Lung (tissue), 16 donors: ENCODE measurements around the gene ARRDC3. TPM values are rescaled to one million over a fixed set of nuclear protein-coding genes. Genes with fewer than 3 reads are reported as not detected.

Experiments
- ATAC-seq: fragments of 200-7000 bp; cut with Tn5 transposase; one replicate; pipeline ENCODE4 v1.9.1; 2020; ENCODE audit warnings: moderate number of reproducible peaks; ENCODE audit not compliant: insufficient read depth, low FRiP score
- DNase-seq, 3 donors: peaks; one replicate each; pipeline ENCODE4 v3.0.0-alpha.2; 2013 to 2017
- H3K27ac ChIP-seq, 2 donors: one replicate each; pipeline ENCODE4 v1.5.1; 2013; ENCODE audit warnings: mild to moderate bottlenecking in 2 of 2, moderate library complexity in 2 of 2, control low read depth in 1 of 2, inconsistent platforms in 1 of 2, low read depth in 1 of 2, low read length in 1 of 2
- H3K27me3 ChIP-seq, 3 donors: one replicate each; pipeline ENCODE4 v1.5.1; 2013; ENCODE audit warnings: low read length in 2 of 3; ENCODE audit not compliant: control insufficient read depth in 3 of 3, insufficient read depth in 3 of 3
- H3K36me3 ChIP-seq, 4 donors: one replicate each; pipeline ENCODE4 v1.5.1; 2013; ENCODE audit warnings: low read length in 4 of 4, mild to moderate bottlenecking in 1 of 4, moderate library complexity in 1 of 4; ENCODE audit not compliant: control insufficient read depth in 4 of 4, insufficient read depth in 4 of 4
- H3K4me1 ChIP-seq, 5 donors: one replicate each; pipeline ENCODE4 v1.5.1; 2013; ENCODE audit warnings: low read length in 5 of 5, mild to moderate bottlenecking in 2 of 5, moderate library complexity in 1 of 5; ENCODE audit not compliant: control insufficient read depth in 5 of 5, insufficient read depth in 5 of 5
- H3K4me3 ChIP-seq: one replicate; pipeline ENCODE4 v1.5.1; 2013; ENCODE audit warnings: mild to moderate bottlenecking, control low read depth, moderate library complexity
- H3K9ac ChIP-seq, 2 donors: one replicate each; pipeline ENCODE4 v1.5.1; 2013; ENCODE audit warnings: low read length in 2 of 2, control low read depth in 1 of 2; ENCODE audit not compliant: insufficient read depth in 1 of 2
- H3K9me3 ChIP-seq, 4 donors: one replicate each; pipeline ENCODE4 v1.5.1; 2013; ENCODE audit warnings: low read length in 3 of 4, mild to moderate bottlenecking in 1 of 4, moderate library complexity in 1 of 4; ENCODE audit not compliant: control insufficient read depth in 4 of 4, insufficient read depth in 3 of 4
- CTCF ChIP-seq: IDR thresholded peaks from 2 replicates; pipeline ENCODE4 v1.5.1; 2012; ENCODE audit warnings: mild to moderate bottlenecking; ENCODE audit errors: control extremely low read depth, extremely low read depth
- WGBS, 2 donors: extraction: QIAGEN DNeasy Blood & Tissue Kit; methylation state at CpG; one replicate each; pipeline ENCODE4 v1.1.7; 2013; 5-methylcytosine and 5-hydroxymethylcytosine counted together
- long read RNA-seq, 5 donors: transcript quantifications; one replicate each; lab custom pipeline, GENCODE V29; 2026
- polyA plus RNA-seq, 2 donors: library from polyadenylated mRNA; stranded (reverse); fragments of 200-250 nt; gene quantifications; one replicate each; pipeline ENCODE4 v1.2.1, GENCODE V29; 2013
- total RNA-seq, 2 donors: library from RNA; depleted of rRNA in 1 of 2; stranded (reverse); fragments of >200 nt in 1 of 2; gene quantifications; one replicate each; pipeline ENCODE4 v1.2.1, GENCODE V29; 2014 to 2021
- donor health status: control.
- donor health status: control.
- donor health status: Bipolar disorder and iron deficiency.
- donor health status: healthy.
- donor health status: DM: yes; HTN: yes; CAD: no.

ARRDC3 gene
- 100 to 1,000 TPM in 1 of 2 donors, 10 to 100 TPM in 1; 98.5 to 455 TPM for total RNA-seq
- polyA plus RNA-seq = 10 to 100 TPM; 26.0 to 56.1 TPM
- long read RNA-seq, donor 1, full-length matches to known transcripts = 40 of 61 reads
- long read RNA-seq, donor 1, partial matches to known transcripts = 21 of 61 reads
- long read RNA-seq, donor 1, other reads (novel, unspliced or antisense) = 0 of 61 reads
- long read RNA-seq, donor 2, full-length matches to known transcripts = 24 of 37 reads
- long read RNA-seq, donor 2, partial matches to known transcripts = 13 of 37 reads
- long read RNA-seq, donor 2, other reads (novel, unspliced or antisense) = 0 of 37 reads
- long read RNA-seq, donor 3, full-length matches to known transcripts = 36 of 60 reads
- long read RNA-seq, donor 3, partial matches to known transcripts = 24 of 60 reads
- long read RNA-seq, donor 3, other reads (novel, unspliced or antisense) = 0 of 60 reads
- long read RNA-seq, donor 4, full-length matches to known transcripts = 12 of 17 reads
- long read RNA-seq, donor 4, partial matches to known transcripts = 5 of 17 reads
- long read RNA-seq, donor 4, other reads (novel, unspliced or antisense) = 0 of 17 reads
- long read RNA-seq, donor 5, full-length matches to known transcripts = 48 of 63 reads
- long read RNA-seq, donor 5, partial matches to known transcripts = 15 of 63 reads
- long read RNA-seq, donor 5, other reads (novel, unspliced or antisense) = 0 of 63 reads

DNA sequence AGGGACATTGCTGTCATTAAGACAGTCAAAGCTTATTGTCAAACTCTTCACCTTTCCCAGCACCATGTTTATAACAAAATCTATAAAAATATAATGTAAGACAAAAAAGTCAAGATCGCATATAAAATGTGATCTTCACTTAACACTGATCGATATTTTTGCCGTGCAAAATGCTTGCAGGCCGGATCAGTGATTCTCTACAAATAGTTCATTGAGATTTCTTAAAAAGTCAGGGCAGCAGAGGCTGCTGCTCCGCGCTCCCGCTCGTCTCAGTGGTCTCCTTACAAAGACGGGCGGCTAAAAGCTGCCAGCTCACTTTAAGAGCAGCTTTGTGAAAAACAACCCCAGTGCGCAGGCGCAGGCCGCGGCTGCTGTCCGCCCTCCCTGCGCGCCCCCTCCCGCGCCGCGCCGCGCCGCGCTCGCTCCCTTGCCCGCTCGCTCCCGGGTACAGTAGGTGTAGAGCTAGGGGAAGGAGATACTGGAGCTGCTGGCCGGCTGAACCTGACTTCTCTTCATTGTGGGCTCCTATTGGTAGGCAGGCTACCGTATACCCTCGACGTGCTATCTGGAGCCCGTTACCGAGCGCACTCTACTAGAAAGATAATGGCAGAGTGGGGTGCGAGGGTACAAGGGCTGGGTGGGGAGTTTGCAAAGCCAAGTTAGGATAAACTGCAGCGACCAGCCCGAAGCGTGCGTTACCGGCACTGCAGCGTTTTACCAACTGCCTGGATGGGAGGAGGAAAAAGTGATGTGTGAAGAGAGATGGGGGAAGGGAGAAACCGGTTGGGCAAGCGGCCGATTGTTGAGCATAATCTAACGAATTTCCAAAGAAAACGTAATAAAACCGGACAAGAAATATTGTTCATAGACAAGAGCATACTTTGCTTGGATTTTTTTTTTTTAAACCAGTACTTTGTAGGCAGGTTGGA, at the start of gene ARRDC3:
Gene ARRDC3 (minus strand): TSS at position 291 of the 929 bp plus-strand sequence. CDS start 225 bp downstream, at position 66.
- WGBS, 2 donors = 0% methylated on average over 49 of the region's 49 CpGs
- no peak for TF ChIP-seq CTCF
- DNase-seq = peak; percentile 97 to 99 (median 98)
- peak within 1 kb of the TSS; percentile 78 for H3K4me3 ChIP-seq
- peak within 1 kb of the TSS; percentile 100 for H3K9ac ChIP-seq
- H3K9me3 ChIP-seq = no peaks in the 10 kb centered on the region
- peaks cover 0 to 14% (median under 1%) of the 10 kb centered on the region in 4 donors for H3K36me3 ChIP-seq
- H3K27me3 ChIP-seq = no peaks in the 10 kb centered on the region
- H3K4me1 ChIP-seq = peaks cover 0 to 12% (median 2%) of the 10 kb centered on the region in 5 donors
- H3K27ac ChIP-seq = peak within 1 kb of the TSS; percentile 85 to 95
- peak; percentile 61 for ATAC-seq

DNA sequence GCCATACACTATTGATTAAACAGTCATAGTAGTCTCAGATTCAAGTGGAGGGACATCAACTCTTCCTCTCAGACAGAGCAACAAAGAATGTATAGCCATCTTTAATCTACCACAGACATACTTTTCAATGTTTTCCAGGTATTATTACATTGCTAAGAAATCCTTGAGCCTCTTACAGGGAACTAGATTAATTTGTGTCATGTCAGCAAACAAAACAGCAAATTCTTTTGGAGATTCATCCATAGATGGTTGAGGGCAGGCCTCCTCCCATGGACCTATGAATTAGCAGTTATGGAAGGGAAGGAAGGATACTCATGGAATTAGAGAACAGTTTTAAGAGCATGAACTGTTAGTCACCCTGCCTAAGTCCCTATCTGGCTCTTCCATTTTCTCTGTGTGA, 47.8 kb upstream of the ARRDC3 start:
- Histone ChIP-seq H3K27ac (no peak overlapping the region), H3K9me3 (peaks cover 0 to 5% (median 2%) of the 10 kb centered on the region in 4 donors), H3K36me3 (no peaks in the 10 kb centered on the region), H3K4me3 (no peak overlapping the region), H3K9ac (no peak overlapping the region), H3K4me1 (no peaks in the 10 kb centered on the region), H3K27me3 (no peaks in the 10 kb centered on the region)
- ATAC-seq (no peak), DNase-seq (no peak)
- TF ChIP-seq CTCF = no peak

DNA sequence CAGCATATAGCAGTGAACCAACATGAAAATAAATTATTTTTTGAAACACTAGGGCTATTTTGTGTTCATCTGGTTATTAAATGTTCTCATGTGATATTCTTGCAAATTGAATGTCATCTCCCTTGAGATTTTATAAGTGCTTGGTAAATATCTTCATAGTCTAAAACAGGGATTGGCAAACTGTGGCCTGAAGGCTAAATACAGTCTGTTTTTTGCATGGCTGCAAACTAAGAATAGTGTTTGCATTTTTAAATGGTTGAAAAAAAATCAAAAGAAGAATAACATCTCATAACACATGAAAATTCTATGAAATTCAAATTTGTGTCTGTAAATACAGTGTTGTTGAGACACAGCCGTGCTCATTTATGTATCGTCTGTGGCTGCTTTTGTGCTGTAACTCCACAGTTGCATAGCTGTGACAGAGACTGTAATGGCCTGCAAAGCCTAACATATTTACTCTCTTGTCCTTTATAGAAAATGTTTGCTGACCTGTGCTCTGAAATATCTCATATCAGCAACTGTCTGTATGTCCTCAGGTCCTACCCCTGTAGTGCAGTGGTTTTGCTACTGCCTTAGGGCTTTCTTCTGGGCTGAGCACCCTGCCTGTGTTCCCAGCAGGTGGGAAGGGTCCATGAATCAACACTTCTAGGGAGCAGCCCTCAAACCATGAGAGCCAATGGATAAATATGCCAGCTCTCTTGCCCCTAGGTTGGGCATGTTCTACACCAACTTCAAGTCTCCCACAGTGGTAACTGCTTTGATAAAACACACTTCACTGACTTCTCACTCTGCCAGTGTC, 41.7 kb upstream of the ARRDC3 start:
- no peak overlapping the region for H3K27ac ChIP-seq
- no peaks in the 10 kb centered on the region for H3K27me3 ChIP-seq
- WGBS, 2 donors = 94 to 95% methylated on average over 2 of the region's 2 CpGs
- H3K9me3 ChIP-seq = peaks cover 0 to 5% (median 0%) of the 10 kb centered on the region in 4 donors
- ATAC-seq = no peak
- H3K4me1 ChIP-seq = no peaks in the 10 kb centered on the region
- no peak overlapping the region for H3K9ac ChIP-seq
- DNase-seq = no peak
- no peaks in the 10 kb centered on the region for H3K36me3 ChIP-seq
- H3K4me3 ChIP-seq = no peak overlapping the region
- no peak for TF ChIP-seq CTCF
